HG03565 (cell line): ENCODE results near the gene TBX10.
A peak's percentile ranks its signal among the peaks of the same experiment; 100 is the strongest.

Experiments
- ATAC-seq: cut with Tn5 transposase; IDR thresholded peaks from one replicate; pipeline ENCODE4 v1.9.1; 2021; ENCODE audit warnings: mild to moderate bottlenecking, moderate library complexity; ENCODE audit not compliant: unreplicated experiment

TBX10 gene

DNA sequence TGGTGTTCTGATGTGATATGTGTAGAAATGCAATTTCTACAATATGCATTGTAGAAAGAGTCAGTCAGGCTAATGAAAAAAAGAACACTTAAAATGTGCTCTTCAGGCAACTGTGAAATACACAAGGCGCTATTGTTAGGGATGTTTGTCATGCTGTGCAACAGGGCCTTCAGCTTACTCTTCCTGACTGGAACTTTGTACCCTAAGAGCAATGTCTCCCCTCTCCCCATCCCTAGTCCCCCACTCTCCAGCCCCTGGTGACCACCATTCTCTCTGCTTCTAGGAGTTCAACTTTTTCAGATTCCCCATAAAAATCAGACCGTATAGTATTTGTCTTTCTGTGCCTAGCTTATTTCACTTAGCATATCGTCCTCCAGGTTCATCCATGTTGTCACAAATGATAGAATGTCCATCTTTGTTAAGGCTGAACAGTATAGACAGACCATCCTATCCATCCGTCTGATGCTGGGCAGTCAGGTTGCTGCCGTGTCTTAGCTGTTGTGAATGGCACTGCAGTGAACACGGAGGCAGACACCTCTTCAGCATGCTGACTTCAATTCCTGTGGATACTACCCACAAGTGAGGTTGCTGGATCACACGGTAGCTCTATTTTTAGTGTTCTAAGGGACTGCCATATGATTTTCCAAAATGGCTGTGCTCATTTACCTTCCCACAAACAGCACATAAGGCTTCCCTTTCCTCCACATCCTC lies 22.2 kb downstream of the TBX10 start:
- no peak for ATAC-seq

DNA sequence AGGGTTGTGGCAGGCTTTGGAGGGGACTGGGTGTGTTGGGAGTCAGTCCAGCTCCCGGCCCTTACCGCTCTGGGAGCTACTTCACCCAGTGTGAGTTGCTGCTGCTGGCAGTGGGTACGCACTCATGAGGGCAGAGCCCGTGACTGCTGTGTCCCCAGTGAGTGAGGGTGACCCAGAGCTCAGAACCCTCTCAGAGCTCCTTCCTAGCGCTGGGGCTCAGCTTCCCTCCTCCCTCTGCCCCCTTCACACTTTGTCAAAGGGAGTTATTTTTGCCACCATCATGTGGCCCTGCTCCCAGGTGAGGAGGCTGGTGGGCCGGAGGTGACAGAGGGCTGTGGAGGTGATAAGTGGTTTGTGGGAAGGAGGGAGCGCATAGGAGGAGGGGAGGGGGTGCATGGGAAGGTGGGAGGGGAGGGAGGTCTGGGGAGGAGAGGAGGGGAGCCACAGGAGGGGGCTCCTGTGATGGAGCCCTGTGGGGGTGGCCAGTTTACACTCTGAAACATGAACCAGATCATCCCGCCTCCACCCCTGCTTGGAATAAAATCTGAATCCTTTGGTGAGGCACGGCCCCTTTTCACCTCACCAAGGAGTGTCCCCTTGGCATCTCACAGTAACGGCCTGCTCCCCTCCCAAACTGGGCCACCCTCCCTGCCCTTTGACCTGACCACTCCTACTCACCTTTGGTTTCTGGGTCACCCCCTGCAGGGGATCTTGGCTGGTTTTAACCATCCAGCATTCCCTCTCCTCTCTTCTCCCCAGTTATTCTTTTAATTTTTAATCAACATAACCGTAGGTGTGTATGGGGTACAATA lies 22.9 kb downstream of the TBX10 start:
- no peak for ATAC-seq

DNA sequence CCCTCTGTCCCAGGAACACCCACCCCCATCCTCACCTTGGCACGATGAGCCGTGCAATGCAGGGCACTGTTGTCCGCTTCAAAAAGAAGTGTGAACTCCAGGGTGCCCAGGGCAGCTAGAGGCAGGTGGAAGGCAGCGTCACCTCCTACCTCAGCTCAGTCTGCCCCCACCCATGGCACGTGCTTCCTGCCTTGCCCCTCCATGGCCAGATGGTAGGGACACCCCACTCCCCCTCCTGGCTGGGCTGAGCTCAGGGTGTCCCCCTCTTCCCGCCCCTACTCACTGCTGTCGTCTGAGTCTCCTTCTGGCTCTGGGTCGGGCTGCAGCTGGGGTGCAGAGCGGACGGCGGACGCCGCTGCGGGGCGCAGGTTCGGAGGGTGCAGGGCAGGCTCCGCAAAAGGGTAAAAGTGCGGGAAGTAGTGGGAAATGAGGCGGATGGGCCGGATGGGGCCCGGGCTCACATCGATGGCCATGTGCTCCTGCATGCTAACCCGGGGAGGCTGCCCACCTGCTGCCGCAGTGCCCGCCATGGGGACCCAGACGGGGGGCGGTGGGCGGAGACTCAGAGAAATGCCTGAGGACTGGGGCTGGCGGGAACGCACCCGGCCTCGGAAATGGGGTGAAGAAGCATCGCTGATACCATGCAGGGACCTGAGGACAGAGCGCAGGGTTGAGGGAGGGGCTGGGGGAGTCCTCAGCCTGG lies 23.7 kb downstream of the TBX10 start:
- no peak for ATAC-seq

DNA sequence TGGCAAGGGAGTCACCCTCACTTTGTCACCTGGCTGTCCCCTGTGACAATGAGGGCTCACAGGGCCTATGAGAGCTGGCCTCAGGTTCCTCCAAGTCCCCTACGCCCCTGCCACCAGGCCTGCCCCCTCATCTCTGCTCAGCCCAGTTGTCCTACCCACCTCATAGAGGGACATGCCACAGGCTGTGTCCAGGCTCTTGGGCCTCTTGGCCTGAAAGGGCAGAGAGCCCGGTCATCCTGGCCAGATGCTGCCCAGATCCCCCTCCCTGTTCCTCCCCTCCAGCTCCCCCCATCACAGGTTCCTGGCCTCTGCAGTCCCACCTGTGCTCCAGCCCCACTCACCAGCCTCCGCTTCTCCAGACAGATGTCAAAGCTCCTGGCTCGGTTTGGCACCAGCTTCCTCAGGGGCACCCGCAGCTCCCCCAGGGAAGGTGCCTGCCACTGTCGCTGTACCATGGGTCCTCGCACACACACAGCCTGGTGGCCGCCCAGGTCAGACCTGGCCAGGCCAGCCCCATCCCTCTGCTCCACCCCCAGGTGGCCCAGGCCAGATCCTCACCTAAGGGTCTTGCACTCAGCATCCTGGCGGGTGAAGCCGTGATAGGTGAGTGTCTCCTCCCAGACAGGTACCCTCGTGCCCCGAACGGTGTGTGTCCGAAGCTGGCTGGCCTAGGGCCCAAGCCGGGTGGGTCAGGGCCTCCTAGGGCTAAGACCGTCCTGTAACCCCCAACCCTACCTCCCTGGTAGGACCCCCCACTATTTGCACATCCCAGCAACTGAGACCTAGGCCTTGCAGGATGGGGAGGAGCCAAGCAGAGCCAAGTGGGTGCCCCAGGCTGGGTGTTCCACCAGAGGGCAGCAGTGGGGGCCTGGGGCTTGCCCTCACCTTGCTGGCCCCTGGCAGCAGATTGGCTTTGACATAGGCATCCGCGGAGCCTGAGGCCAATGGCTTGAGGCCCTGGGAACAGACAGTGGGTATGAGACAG lies 24.5 kb downstream of the TBX10 start:
- ATAC-seq, result no peak

DNA sequence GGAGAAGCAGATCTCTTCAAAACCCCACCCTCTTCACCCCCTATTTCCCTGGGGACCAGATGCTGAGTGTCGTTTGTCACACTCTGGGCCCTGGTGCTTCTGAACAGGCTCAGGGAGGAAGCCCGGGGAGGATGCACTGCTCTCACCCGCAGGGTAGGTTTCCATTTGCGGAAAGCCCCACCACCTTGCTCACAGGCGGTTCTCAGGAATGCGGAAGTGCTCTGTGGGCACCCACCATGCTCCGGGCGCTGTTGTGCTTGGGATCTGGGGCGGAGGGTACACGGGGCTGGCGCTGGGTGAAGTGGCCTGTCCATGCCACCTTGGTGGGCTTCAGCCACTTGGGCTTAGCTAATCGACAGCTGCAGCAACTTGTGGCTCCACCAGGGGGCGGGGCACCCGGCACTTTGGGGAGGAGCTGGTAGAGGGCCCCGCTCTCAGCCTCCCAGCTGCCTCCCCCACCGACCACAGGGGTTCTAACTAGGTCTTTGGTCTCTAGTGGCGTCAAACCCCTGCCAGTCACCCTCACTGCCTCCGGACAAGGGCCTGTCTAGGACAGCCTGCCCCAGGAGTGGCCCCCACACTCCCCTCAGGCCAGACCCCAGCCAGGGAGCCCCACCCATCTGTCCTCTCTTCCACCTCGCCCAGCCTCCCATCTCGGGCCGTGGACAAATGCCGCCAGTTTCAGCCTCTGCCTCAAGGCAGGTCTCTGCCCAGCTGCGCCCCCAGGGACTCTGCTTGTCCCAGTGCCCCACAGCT lies 25.4 kb downstream of the TBX10 start:
- peak; percentile 52 for ATAC-seq

DNA sequence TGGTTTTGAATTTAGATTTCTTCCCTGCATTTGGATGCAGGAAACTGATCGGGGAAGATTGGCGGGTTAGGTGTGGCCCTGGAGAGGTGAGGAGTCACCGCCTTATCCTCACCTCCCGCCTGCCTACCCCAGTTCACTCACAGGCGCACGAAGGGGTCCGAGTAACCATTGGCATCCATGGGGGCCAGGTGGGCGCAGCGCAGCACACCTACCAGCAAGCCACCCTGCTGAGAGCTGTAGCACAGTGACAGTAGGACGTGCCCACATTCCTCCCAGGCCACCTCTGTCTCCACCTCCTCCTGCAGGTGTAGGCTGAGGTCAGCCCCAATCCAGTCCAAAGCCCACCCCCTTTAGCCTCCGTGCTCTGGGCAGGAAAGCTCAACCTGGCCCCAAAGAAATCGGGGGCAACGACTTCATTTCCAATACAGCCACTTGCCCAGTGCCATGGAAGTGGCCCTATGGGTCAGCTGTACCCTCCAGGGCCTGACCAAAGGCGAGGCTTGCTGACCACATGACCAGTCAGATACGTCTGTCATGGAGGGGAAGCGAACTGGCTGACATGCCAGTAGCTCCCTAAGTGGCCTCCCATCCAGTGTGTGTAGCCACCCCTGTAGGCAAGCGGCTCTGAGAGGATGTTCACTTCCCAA lies 26.1 kb downstream of the TBX10 start:
- peak; percentile 4 for ATAC-seq

DNA sequence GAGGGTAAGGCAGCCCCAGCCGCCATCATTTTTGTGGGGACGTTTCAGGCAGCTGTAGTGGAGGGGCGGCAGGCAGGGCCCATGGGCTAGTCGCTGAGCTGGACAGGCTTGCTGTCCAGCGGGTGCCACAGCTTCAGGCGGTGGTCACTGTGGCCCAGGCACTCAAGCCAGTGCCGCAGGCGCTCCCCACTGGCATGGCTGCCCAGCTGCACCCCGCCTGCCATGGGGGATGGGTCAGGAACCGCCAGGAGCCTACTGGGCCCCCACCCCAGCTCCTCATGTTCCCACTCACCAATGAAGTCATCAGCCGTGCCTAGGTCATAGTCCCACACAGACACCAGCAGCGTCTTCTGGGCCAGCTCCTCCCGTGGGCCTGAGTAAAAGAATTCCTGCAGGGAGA lies 26.8 kb downstream of the TBX10 start:
- no peak for ATAC-seq

DNA sequence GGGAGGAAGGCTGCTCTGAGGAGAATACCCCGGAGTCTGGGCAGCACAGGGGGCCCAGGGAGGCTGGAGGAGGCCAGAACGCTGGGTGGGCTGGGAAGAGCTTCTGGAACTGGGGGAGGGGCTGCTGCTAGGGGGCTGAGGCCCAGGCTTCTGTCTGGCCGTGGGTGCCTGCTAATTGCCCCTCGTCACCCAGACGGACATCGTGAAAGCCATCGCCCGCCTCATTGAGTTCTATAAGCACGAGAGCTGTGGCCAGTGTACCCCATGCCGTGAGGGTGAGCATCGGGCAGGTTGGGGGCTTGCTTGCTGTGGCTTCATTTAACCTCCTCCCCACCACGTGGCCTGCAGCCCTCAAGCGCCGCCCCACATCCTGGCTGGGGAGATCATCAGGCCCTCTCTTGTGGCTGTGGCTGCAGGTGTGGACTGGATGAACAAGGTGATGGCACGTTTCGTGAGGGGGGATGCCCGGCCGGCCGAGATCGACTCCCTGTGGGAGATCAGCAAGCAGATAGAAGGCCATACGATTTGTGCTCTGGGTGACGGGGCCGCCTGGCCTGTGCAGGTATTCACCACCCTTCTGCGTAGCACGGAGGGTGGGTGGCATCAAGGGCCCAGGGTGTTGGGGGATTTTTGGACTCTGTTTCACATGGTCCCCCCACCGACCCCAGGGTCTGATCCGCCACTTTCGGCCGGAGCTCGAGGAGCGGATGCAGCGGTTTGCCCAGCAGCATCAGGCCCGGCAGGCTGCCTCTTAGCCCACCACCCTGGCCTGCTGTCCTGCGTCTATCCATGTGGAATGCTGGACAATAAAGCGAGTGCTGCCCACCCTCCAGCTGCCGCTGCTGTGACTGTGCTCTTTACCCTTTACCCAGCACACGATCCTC lies 27.6 kb downstream of the TBX10 start:
- ATAC-seq, result no peak

DNA sequence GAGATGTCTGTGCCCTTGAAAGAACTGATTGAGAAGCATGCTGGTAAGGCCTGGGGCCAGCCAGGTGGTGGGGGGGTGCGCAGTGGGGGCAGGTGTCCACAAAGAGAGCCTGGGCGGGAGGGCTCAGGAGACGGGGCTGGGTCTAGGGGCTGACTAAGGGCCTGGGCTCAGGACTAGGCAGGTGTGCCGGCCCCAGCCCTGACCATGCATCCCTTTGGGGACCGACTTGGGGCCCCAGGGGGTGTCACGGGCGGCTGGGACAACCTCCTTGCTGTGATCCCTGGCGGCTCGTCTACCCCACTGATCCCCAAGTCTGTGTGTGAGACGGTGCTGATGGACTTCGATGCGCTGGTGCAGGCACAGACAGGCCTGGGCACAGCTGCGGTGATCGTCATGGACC lies 28.4 kb downstream of the TBX10 start:
- ATAC-seq, result no peak

DNA sequence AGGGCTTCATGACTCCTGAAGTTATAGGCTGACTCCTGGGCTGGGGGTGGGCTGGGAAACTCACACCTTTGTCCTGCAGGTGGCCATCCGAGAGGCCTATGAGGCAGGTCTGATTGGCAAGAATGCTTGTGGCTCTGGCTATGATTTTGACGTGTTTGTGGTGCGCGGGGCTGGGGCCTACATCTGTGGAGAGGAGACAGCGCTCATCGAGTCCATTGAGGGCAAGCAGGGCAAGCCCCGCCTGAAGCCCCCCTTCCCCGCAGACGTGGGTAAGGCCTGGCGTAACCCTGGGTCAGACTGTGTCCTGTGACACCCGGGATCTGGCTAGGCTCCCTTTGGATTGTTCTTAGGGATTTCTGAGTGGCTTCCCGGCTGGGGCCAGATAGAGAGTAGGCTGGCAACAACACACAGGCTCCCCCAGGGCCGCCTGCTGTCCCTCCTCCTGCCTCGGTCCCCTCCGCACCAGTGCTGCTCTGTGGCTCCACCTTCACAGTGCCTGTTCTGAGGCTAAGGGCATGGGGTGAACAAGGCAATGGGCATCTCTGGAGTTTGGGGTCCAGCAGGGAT lies 29.2 kb downstream of the TBX10 start:
- no peak for ATAC-seq

DNA sequence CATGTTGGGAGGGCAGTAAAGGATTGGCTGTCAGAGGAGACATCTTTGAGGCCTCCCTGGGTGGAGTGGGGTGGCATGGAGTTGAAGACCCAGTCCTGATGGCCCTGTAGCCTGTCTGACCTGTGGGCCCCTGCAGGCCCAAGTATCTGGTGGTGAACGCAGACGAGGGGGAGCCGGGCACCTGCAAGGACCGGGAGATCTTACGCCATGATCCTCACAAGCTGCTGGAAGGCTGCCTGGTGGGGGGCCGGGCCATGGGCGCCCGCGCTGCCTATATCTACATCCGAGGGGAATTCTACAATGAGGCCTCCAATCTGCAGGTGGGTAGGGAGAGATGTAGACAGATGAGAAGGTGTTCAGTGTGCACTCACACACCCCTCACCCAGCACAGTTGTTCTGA lies 30.2 kb downstream of the TBX10 start:
- ATAC-seq, result no peak

DNA sequence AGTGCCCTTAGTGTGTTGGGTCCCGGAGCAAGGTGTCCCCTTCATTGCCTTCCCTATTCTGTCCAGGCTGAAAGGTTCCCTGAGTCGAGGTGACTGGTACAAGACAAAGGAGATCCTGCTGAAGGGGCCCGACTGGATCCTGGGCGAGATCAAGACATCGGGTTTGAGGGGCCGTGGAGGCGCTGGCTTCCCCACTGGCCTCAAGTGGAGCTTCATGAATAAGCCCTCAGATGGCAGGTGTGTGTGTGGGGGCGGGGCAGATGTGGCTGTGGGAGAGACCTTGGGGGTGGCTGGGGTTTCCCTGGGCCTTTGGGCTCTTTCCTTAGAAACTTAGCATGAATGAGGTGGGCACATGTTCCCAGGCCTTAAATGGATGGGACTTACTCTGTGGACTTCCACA lies 31.1 kb downstream of the TBX10 start:
- ATAC-seq, result no peak

DNA sequence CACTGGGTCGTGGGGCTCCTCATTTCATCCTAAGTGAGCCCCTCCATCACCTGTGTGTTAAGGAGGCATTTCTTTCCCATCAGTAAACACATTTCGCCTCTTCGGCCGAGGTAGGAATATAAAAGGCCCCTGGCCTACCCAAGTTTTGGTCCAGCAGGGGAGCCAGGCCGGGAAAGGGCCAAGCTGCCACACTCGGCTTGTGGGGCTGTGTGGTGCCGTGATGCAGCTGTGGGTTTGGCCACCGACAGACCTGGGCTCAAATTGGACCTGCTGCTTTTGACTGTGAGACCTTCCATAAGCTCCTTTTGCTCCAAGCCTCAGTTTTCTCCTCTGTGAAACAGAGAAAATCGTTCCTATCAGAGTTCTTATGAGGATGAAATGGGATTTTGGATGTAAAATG lies 32.1 kb downstream of the TBX10 start:
- no peak for ATAC-seq

DNA sequence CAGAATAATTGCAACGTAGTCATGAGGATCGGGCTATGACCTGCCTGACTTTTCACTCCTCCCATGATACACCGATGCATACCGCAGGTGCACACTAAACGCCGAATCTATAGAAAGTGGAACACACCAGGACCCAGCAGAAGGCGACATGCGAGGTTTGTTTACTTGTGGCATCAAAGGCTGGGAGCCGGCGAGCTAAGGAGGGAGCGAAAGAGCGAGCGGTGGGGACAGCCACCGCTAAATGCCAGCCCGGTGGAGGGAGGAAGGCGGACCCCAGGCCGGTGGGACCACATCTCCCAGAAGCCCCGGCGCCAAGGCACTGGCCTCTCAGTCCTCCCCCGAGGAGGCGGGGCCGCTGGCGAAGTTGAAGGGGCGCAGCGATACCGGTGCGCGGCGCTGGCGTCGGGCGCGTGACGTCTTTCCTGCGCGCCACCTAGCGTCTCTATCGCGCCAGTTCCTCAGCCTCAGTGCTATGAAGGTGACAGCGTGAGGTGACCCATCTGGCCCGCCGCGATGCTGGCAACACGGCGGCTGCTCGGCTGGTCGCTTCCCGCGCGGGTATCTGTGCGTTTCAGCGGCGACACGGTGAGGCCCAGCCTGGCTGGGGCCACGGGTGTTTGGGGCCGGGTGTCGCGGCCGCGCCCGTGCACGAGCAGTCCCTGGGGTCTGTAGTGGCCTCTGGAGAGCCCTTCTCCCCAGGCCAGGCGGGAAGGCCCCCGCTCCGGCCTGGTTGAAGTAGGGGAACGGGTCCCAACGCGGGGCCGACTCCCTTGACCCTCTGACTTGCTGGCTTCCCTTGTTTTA lies 32.9 kb downstream of the TBX10 start, which contains the start of gene NDUFV1:
TSS of gene NDUFV1 (plus strand) at position 445 of the 804 bp plus-strand sequence. CDS start at position 514, 69 bp downstream.
- peak; percentile 91 for ATAC-seq

DNA sequence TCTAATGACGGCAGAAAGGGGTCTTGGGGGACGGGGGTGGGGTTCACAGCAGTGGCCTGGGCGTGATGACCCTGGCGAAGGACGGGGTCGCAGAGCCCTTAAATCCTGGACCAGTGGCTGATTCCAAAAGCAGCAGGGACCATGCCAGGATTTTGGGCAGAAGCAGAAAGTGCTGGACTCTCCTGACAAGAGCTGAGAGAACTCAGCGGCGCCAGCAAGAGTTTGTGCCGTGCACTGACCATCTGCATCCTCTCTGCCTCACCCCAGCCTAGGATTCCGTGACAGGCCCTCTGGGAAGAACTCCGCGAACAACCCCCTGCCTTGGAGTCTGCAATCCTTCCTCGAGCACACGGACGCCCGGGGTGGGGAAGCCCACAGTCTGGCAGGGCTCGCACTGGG lies 33.5 kb downstream of the TBX10 start:
- no peak for ATAC-seq

DNA sequence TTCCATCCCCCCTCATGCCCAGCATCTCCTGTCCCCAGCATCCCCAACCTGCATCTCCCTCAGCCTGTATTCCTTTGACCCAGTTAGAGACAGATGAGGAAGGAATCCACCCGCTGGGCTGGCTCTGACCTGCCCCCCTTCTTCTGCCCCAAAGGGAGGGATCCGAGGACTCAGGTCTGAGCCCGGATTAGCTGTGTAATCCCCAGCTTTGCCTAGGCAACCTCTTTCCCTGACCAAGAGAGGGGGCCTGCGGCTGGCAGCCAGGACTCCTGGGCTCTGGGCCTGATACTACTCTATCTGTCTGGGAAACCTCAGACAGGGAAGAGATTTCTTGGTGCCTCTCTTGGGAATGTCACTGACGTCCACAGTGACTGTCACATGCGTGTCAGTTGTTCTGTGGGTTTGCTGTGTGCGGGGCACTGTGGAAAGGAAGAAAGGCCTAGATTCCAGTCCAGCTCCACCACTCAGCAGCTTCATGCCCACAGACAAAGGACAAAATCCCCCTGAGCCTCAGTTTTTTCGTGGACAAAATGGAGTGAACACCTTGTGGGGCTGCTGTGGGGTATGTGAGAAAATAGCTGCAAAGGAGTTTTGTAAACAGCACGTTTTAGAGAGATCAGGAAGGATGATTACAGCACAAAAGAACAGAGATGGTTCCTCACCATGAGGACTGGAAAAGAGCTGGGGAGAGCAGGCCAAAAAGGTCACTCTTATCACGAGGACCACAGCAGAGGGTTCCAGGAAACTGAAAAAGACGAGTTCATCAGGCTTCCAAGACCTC lies 34.1 kb downstream of the TBX10 start:
- no peak for ATAC-seq
